Astrocyte of the cerebellum (primary cell): ENCODE measurements around the gene RBM20.

Experiments
- DNase-seq: peaks from one replicate; pipeline ENCODE4 v3.0.0-alpha.2; 2011; ENCODE audit warnings: low read depth
- H3K4me3 ChIP-seq: 2 replicates; pipeline ENCODE4 v1.5.1; 2011; ENCODE audit warnings: mild to moderate bottlenecking, low read depth, low read length, moderate library complexity
- in situ Hi-C: cut with HindIII; loops from 2 replicates; pipeline ENCODE4 v1.10.0; 2017; ENCODE audit warnings: low sequenced_read_pairs
- TF ChIP-seq, protein P1 (sequence below): IDR thresholded peaks from 2 replicates; pipeline ENCODE4 v1.5.1; 2012; ENCODE audit warnings: low read length, low read depth, moderate library complexity, mild to moderate bottlenecking; ENCODE audit errors: missing control alignments

RBM20 gene

DNA sequence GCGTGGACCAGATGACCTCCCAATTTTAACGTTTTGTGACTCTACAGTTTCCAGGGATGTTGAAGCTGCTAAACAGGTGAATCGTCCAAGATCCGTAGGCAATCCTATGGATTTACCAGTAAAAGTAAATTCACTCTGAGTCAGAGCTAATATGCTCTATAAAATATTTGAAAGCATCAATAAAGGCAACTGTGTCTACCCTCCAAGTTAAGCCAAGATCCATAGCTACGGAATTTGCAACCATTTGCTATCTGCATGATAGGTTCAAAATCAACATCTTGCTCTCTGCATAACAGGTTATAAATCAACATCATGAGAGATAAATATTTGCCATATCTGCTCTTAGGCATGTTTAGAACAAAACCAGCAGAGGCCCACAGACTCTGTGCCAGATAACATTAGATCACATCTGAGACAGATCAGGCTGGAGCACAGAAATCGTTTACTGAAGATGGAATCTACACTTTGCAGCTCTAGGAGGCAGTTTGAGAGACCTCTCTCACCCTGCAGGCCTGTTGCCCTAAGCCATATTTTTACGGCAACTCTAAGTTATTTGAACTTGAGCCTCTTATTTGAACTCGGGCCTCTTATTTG lies 146.9 kb downstream of the RBM20 start:
- TF ChIP-seq, protein P1, sequence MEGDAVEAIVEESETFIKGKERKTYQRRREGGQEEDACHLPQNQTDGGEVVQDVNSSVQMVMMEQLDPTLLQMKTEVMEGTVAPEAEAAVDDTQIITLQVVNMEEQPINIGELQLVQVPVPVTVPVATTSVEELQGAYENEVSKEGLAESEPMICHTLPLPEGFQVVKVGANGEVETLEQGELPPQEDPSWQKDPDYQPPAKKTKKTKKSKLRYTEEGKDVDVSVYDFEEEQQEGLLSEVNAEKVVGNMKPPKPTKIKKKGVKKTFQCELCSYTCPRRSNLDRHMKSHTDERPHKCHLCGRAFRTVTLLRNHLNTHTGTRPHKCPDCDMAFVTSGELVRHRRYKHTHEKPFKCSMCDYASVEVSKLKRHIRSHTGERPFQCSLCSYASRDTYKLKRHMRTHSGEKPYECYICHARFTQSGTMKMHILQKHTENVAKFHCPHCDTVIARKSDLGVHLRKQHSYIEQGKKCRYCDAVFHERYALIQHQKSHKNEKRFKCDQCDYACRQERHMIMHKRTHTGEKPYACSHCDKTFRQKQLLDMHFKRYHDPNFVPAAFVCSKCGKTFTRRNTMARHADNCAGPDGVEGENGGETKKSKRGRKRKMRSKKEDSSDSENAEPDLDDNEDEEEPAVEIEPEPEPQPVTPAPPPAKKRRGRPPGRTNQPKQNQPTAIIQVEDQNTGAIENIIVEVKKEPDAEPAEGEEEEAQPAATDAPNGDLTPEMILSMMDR, result no peak
- in situ Hi-C loops, result no loop called here
- no peak overlapping the region for H3K4me3 ChIP-seq

DNA sequence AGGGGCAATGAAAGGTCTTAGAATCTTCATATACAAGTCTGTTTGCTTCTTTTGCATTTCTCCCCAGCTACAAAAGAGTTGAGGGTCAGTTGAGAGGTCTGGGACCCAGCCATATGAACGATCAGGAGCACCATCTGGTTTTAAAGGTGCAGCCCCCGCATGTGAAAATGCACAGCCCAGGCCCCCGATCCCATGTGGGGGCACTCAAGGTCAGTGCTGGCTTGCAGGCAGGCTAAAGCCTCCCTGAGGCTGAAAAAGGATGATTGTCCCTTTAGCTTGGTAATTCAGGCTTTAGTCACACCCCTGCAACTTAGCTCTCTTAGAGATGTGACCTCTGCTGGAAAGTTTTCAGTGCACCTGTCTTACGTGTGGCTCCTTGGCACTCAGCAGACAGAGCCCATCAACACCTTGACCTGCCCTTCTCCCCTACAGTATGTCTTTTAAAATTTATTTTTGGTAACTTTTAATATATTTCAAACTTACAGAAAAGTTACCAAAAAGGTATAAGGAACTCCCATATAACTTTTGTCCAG lies 147.5 kb downstream of the RBM20 start:
- TF ChIP-seq, protein P1, result no peak
- H3K4me3 ChIP-seq, result no peak overlapping the region
- no peak for DNase-seq
- in situ Hi-C loops, result no loop called here

More for the DNA sequence above, 146.9 kb downstream of the RBM20 start:
- no peak for DNase-seq

DNA sequence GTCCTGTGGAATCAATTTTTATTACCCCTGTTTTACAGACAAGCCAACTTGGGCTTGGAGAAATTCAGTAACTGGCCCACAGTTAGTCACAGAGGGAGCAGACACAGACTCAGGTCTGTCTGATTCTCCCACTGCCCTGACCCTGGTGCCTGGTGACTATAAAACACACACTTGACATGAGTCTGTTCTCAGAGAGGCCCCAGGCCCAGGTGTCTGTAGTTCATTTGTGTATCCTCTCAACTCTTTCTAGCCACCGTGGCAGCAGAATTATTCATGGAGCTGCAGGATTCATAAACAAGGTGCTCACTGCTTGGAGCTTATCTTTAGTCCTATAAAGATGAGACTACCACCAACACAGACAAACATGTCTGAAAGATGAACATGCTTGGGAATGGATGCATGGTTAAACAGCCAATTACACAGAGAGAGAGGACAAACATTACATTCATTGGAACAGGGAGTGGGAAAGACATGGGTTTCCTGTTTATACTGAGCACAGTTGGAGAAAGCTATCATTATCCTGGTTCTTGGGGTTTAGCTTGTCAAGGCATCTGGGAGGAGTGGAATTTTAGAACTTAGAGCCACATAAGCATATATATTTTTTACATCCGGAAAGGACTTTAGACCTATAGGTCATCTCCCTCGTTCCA lies 148.5 kb downstream of the RBM20 start:
- TF ChIP-seq, protein P1, result no peak
- no peak overlapping the region for H3K4me3 ChIP-seq
- no peak for DNase-seq
- in situ Hi-C loops, result no loop called here

DNA sequence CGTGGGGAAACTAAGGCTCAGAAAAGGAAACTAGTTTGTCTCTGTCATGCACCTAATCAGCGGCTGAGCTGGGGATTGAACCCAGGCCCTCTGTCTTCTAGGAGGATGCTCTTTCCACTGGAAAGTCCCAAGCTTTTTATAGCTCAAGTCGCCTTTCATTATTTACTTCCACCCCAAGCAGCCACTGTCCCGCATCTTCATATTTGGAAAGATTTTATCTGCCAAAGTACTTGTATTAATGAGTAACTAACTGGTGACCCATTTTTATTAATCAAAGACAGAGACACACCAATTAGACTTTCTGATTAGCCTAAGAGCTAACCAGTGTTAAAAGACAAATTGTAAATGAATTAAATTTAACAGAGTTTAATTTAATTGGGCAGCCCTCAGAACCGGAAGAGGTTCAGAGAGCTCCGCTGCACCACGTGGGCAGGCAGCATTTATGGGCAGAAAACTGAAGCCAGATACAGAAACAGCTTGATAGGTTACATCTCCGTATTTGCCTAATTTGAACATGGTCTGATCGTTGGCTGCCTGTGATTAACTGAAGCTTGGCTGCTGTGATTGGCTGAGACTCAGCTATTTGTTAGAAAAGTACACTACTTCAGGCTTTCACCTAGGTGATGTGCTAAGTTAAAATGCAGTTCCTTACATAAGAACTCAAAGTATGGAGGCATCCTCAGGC lies 149.1 kb downstream of the RBM20 start:
- TF ChIP-seq, protein P1, result no peak
- DNase-seq, result no peak
- in situ Hi-C loops, result no loop called here
- H3K4me3 ChIP-seq, result no peak overlapping the region

DNA sequence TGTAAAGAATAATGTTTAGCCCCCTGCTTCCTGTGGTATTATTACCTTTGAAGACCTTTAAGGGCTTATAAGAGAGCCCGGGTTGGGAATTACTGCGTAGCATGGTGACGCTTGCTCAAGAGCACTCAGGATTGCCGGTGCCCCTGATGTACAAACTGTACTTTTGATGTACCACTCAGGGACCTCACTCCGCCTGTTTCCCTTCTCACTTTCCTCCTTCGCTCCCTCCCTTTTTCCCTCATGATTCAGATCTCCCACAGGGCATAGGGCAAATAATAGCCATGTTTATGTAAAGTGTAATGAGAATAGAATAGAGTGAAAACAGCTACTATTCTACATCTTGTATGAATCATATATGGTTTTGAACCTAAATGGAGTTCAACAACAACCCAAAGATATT lies 149.8 kb downstream of the RBM20 start:
- no peak for DNase-seq
- in situ Hi-C loops, result no loop called here
- no peak overlapping the region for H3K4me3 ChIP-seq
- TF ChIP-seq, protein P1, result no peak

DNA sequence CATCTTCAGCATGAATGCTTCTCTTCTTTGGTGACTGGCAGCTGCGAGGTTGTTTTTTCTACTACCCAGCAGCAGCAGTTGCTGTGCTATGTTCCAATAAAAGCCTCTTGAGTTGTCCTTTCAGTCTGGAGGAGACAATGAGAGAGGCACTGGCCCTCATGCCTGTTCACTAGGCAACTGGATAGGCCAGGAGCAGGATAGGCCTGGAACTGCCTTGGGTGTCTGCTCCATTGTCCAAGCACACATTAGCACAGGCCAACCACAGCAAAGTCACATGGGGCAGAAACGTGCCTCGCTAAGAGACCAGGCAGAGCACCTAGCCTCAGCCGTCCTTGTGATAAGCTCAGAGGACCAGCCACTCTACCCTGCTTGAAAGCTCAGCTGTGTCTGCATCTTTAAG lies 150.7 kb downstream of the RBM20 start:
- in situ Hi-C loops, result no loop called here
- DNase-seq, result no peak
- no peak overlapping the region for H3K4me3 ChIP-seq
- TF ChIP-seq, protein P1, result no peak
